MCF 10A (cell line): ENCODE results near the gene TARDBP. TPM values are rescaled to one million over a fixed set of nuclear protein-coding genes. Genes with fewer than 3 reads are reported as not detected.
"Not testable (repeated sequence)": the region's sequence is repeated elsewhere in the genome, so short reads cannot be mapped to it uniquely, and the experiment has no call there.

Experiments
- BruUV-seq: library from RNA; stranded (reverse); fragments of 400-500 nt; replicated peaks from 2 replicates; lab custom pipeline; 2021; lab: Mats Ljungman, UMichigan
- CTCF ChIA-PET: fragments of 300-600 bp; sonication (Branson Sonifier 250); formaldehyde crosslinking; extraction: SDS; loops from one replicate; lab custom pipeline; 2021; ENCODE audit warnings: antibody characterized with exemption, inconsistent platforms; lab: Yijun Ruan, JAX
- POLR2A ChIA-PET: fragments of 300-600, 350-650 bp; sonication (Branson Sonifier 250); formaldehyde crosslinking; extraction: SDS; loops from one replicate; lab custom pipeline; 2020; ENCODE audit warnings: antibody characterized with exemption, inconsistent platforms; lab: Yijun Ruan, JAX
- DNase-seq: peaks from one replicate; pipeline ENCODE4 v3.0.0-alpha.2; 2018; ENCODE audit not compliant: unreplicated experiment
- H3K27ac Mint-ChIP-seq: one replicate; pipeline ENCODE4 v1.8.0; 2022; ENCODE audit warnings: mild to moderate bottlenecking, low read depth, mixed read lengths; ENCODE audit not compliant: unreplicated experiment
- H3K27me3 Mint-ChIP-seq: one replicate; pipeline ENCODE4 v1.8.0; 2022; ENCODE audit warnings: mixed read lengths; ENCODE audit not compliant: insufficient read depth, unreplicated experiment
- H3K36me3 Mint-ChIP-seq: one replicate; pipeline ENCODE4 v1.8.0; 2022; ENCODE audit warnings: mild to moderate bottlenecking, moderate library complexity, mixed read lengths; ENCODE audit not compliant: insufficient read depth, unreplicated experiment
- H3K4me1 Mint-ChIP-seq: one replicate; pipeline ENCODE4 v1.8.0; 2022; ENCODE audit warnings: mixed read lengths; ENCODE audit not compliant: insufficient read depth, unreplicated experiment
- H3K4me3 Mint-ChIP-seq: one replicate; pipeline ENCODE4 v1.8.0; 2022; ENCODE audit warnings: mild to moderate bottlenecking, moderate library complexity, mixed read lengths; ENCODE audit not compliant: unreplicated experiment
- H3K9me3 Mint-ChIP-seq: one replicate; pipeline ENCODE4 v1.8.0; 2022; ENCODE audit warnings: mixed read lengths; ENCODE audit not compliant: unreplicated experiment
- CTCF ChIP-seq: fragments of 200-600 bp; IDR thresholded peaks from one replicate; pipeline ENCODE4 v1.8.0; 2022; ENCODE audit warnings: antibody characterized with exemption, mild to moderate bottlenecking; ENCODE audit not compliant: unreplicated experiment
- intact Hi-C: fragments of 100-400 bp; cut with micrococcal nuclease; formaldehyde crosslinking; loops from 2 replicates; pipeline ENCODE4 v1.14.1; 2022
- total RNA-seq: library from RNA; stranded (reverse); gene quantifications from 2 replicates; pipeline ENCODE4 v1.2.3, GENCODE V29; 2022

TARDBP gene
- total RNA-seq, 1 experiment from 2014 or later = 144 TPM

GRCh38 chr1:11071463-11072215, 59.2 kb downstream of the TARDBP start:
- BruUV-seq = no TSS peak
- intact Hi-C loops = no loop called here

DNA sequence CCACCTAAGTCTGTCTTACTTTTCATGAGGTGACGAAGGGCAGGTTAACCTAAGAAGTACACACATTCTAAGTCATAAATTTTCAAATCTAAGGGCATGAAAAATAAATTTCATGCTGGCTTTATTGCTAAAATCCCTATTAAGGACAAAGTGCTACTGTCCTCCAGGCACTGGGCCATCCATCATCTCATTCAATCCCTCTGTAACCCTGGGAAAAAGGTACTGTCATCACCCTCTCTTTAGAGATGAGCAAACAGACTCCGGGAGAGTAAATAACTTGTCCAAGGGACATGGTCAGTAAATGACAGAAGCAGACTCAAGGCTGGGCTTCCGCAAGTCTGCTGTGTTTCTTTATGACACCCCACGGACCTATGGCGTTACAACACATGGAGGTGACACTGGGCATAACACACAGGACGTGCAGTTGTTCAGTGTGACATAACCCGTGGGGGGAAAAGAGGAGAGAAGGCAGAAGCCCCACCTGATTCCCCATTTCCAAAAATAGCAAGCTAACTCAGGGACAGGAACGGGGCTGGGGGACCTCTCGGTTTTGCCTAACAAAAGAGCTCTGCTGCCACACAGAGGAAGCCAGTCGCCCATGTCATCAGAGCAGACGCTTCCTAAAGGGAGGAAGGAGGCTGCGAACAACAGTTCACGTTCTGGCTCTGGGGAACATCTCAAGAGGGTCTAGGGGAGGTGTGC, 59.9 kb downstream of the TARDBP start:
- Mint-ChIP-seq H3K4me3 (no peak overlapping the region), H3K27ac (no peak overlapping the region), H3K4me1 (no peaks in the 10 kb centered on the region), H3K36me3 (peaks cover 92% of the 10 kb centered on the region), H3K9me3 (no peaks in the 10 kb centered on the region), H3K27me3 (no peaks in the 10 kb centered on the region)
- intact Hi-C loops = no loop called here
- no peak for DNase-seq
- TF ChIP-seq CTCF = no peak
- POLR2A ChIA-PET = interaction anchor here (0.9 to 1.0 kb wide), 2 partner anchors 15 to 27 kb away, joined by 3 to 8 read pairs; partner anchors contain the start of gene EXOSC10
- no TSS peak for BruUV-seq
- CTCF ChIA-PET = interaction anchor here (0.7 to 2.1 kb wide), 2 partner anchors 11 to 34 kb away, joined by 3 to 5 read pairs; no protein-coding TSS in a partner anchor

More at GRCh38 chr1:11071463-11072215, 59.2 kb downstream of the TARDBP start:
- CTCF ChIA-PET = interaction anchor here (0.7 kb wide), 1 partner anchor 10 kb away, joined by 3 read pairs; no protein-coding TSS in a partner anchor
- H3K27ac Mint-ChIP-seq = no peak overlapping the region
- H3K4me3 Mint-ChIP-seq = no peak overlapping the region
- H3K9me3 Mint-ChIP-seq = no peaks in the 10 kb centered on the region
- H3K27me3 Mint-ChIP-seq = no peaks in the 10 kb centered on the region
- no peak for TF ChIP-seq CTCF
- peaks cover 93% of the 10 kb centered on the region for H3K36me3 Mint-ChIP-seq
- no peak for DNase-seq
- no peaks in the 10 kb centered on the region for H3K4me1 Mint-ChIP-seq
- POLR2A ChIA-PET = interaction anchor here (2.0 kb wide), 1 partner anchor 10 kb away, joined by 8 read pairs; no protein-coding TSS in a partner anchor

DNA sequence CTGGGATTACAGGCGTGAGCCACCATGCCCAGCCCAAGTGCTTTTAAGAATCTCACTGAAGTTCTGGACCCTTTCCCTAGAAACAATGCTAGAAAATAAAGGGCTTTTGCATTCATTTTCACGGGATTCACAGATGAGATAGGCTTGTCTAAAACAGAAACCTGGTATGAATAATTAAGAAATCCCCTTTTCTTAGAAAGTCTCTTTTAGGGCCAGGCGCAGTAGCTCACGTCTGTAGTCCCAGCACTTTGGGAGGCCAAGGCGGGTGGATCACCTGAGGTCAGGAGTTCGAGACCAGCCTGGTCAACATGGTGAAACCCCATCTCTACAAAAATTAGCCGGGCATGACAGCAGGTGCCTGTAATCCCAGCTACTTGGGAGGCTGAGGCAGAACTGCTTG, 60.9 kb downstream of the TARDBP start:
- peaks cover 92% of the 10 kb centered on the region for H3K36me3 Mint-ChIP-seq
- DNase-seq, H3K9me3 Mint-ChIP-seq, H3K27ac Mint-ChIP-seq, intact Hi-C loops, H3K4me3 Mint-ChIP-seq, H3K4me1 Mint-ChIP-seq, BruUV-seq, H3K27me3 Mint-ChIP-seq: not testable (repeated sequence)
- ChIA-PET CTCF (interaction anchor here (2.1 kb wide), 1 partner anchor 35 kb away, joined by 5 read pairs; no protein-coding TSS in a partner anchor), POLR2A (interaction anchor here (0.9 to 1.0 kb wide), 2 partner anchors 14 to 26 kb away, joined by 3 to 8 read pairs; partner anchors contain the start of gene EXOSC10)

Other genes starting within 250 kb of the TARDBP start
- 11.1 and 13.2 TPM in 2 replicates for gene CASZ1, start 216.0 kb upstream of the TARDBP start, total RNA-seq
- gene MASP2, start 34.6 kb downstream of the TARDBP start, total RNA-seq = 0.17 and 0.51 TPM in 2 replicates
- gene SRM, start 47.4 kb downstream of the TARDBP start, total RNA-seq = 284 and 327 TPM in 2 replicates
- 65.1 and 70.5 TPM in 2 replicates for gene EXOSC10, start 87.2 kb downstream of the TARDBP start, total RNA-seq
- not detected in 2 replicates for gene ANGPTL7, start 176.7 kb downstream of the TARDBP start, total RNA-seq
- gene MTOR, start 249.9 kb downstream of the TARDBP start, total RNA-seq = 45.9 and 54.0 TPM in 2 replicates